K562 (cell line): ENCODE data around the gene C3orf52. TPM values are rescaled to one million over a fixed set of nuclear protein-coding genes. Genes with fewer than 3 reads are reported as not detected.

Experiments used
- ATAC-seq: fragments of 200-7000 bp; cut with Tn5 transposase; 3 replicates; pipeline ENCODE4 v1.9.1; 2020; ENCODE audit warnings: moderate library complexity
- BruUV-seq: library from RNA; stranded (reverse); fragments of 400-500 nt; replicated peaks from 2 replicates; lab custom pipeline; 2021; lab: Mats Ljungman, UMichigan
- CTCF ChIA-PET: fragments of 300-600 bp; formaldehyde crosslinking; extraction: SDS; loops from one replicate; lab custom pipeline; 2021; ENCODE audit warnings: low intra/inter-chr PET ratio; lab: Yijun Ruan, JAX
- POLR2A ChIA-PET: fragments of 300-600, 350-650 bp; sonication (Branson Sonifier 250); formaldehyde crosslinking; extraction: SDS; loops from one replicate; lab custom pipeline; 2021; ENCODE audit warnings: antibody characterized with exemption, inconsistent platforms; lab: Yijun Ruan, JAX
- DNase-seq, 4 experiments: peaks; one replicate each; pipeline versions ENCODE4 v3.0.0 to v3.0.0-alpha.2; 2011 to 2018; ENCODE audit warnings: low spot score in 3 of 4, mixed read lengths in 3 of 4; ENCODE audit errors: extremely low read depth in 1 of 4
- FAIRE-seq: peaks from 2 replicates; lab custom pipeline; 2011; peaks lifted over from hg19 to GRCh38; lab: Jason Lieb, UNC
- H2AFZ ChIP-seq: 2 replicates; pipeline ENCODE4 v1.6.0; 2011; ENCODE audit warnings: low read depth, low read length, control low read depth, inconsistent platforms
- H3K27ac ChIP-seq: fragments of 200-600 bp; 3 replicates; pipeline ENCODE4 v1.8.0; 2011; ENCODE audit warnings: low read depth, mild to moderate bottlenecking, control low read depth, inconsistent platforms, low read length, moderate library complexity, mixed read lengths; ENCODE audit errors: extremely low read depth
- H3K27me3 ChIP-seq, 2 experiments: fragments of 300-600 bp in 1 of 2; 2 replicates in 1 of 2; 3 replicates in 1 of 2; pipeline versions ENCODE4 v1.6.0 to v1.8.0; 2011; ENCODE audit warnings: inconsistent platforms in 2 of 2, low read length in 2 of 2, mild to moderate bottlenecking in 1 of 2, mixed read lengths in 1 of 2, moderate library complexity in 1 of 2; ENCODE audit not compliant: control insufficient read depth in 2 of 2, insufficient read depth in 2 of 2
- H3K36me3 ChIP-seq: fragments of 300-600 bp; 3 replicates; pipeline ENCODE4 v1.8.0; 2011; ENCODE audit warnings: mild to moderate bottlenecking, low read length, inconsistent platforms; ENCODE audit not compliant: control insufficient read depth, insufficient read depth
- H3K4me1 ChIP-seq, 2 experiments: fragments of 200-600 bp in 1 of 2; replicated peaks in 1 of 2; 2 replicates in 1 of 2; 3 replicates in 1 of 2; pipeline versions ENCODE4 v1.5.1 to v1.8.0; 2011; ENCODE audit warnings: inconsistent platforms in 2 of 2, low read length in 2 of 2, mild to moderate bottlenecking in 1 of 2, mixed read lengths in 1 of 2, moderate library complexity in 1 of 2; ENCODE audit not compliant: control insufficient read depth in 2 of 2, insufficient read depth in 2 of 2
- H3K4me2 ChIP-seq: 2 replicates; pipeline ENCODE4 v1.6.1; 2011; ENCODE audit warnings: low read length, control low read depth, inconsistent platforms, mixed read lengths; ENCODE audit not compliant: insufficient read depth
- H3K4me3 ChIP-seq: fragments of 200-600 bp; sonication (generic), shearing (Covaris generic); 2 replicates; pipeline ENCODE4 v1.5.1; 2016; ENCODE audit warnings: control low read depth, inconsistent platforms
- H3K79me2 ChIP-seq: fragments of 200-600 bp; 3 replicates; pipeline ENCODE4 v1.8.0; 2011; ENCODE audit warnings: low read length, inconsistent platforms; ENCODE audit not compliant: control insufficient read depth, insufficient read depth
- H3K9ac ChIP-seq, 2 experiments: 2 replicates each; pipeline versions ENCODE4 v1.6.0 to v1.6.1; 2011; ENCODE audit warnings: low read depth in 2 of 2, low read length in 2 of 2, control low read depth in 1 of 2, inconsistent platforms in 1 of 2, mild to moderate bottlenecking in 1 of 2, mixed read lengths in 1 of 2; ENCODE audit not compliant: insufficient read depth in 1 of 2
- H3K9me1 ChIP-seq: one replicate; pipeline ENCODE4 v1.6.0; 2011; ENCODE audit warnings: inconsistent platforms, mild to moderate bottlenecking, low read length, moderate library complexity; ENCODE audit not compliant: control insufficient read depth, insufficient read depth
- H3K9me3 ChIP-seq: replicated peaks from 2 replicates; pipeline ENCODE4 v1.5.1; 2011; ENCODE audit warnings: low read depth, low read length, inconsistent platforms; ENCODE audit not compliant: control insufficient read depth, insufficient read depth
- H4K20me1 ChIP-seq: replicated peaks from 2 replicates; pipeline ENCODE4 v1.6.1; 2011; ENCODE audit warnings: low read length, inconsistent platforms, mixed read lengths; ENCODE audit not compliant: control insufficient read depth, insufficient read depth
- CHCHD3 ChIP-seq: fragments of 250-450 bp; sonication (Bioruptor Pico); IDR thresholded peaks from 2 replicates; pipeline ENCODE4 v2.1.2; 2022; ENCODE audit warnings: mild to moderate bottlenecking
- CHD2 ChIP-seq: IDR thresholded peaks from 2 replicates; pipeline ENCODE4 v1.6.1; 2011; ENCODE audit warnings: low read depth, low read length
- HMBOX1 ChIP-seq: sonication (generic); IDR thresholded peaks from 2 replicates; pipeline ENCODE4 v1.6.1; 2016
- PHB ChIP-seq: fragments of 250-450 bp; sonication (Bioruptor Pico); IDR thresholded peaks from 2 replicates; pipeline ENCODE4 v1.5.0; 2021
- TSC22D4 ChIP-seq: fragments of 450-650 bp; IDR thresholded peaks from 2 replicates; pipeline ENCODE4 v1.6.1; 2016; ENCODE audit warnings: missing genetic modification characterization, missing biosample characterization, control low read depth
- USF2 ChIP-seq: sonication (generic); formaldehyde crosslinking; IDR thresholded peaks from 2 replicates; pipeline ENCODE4 v1.5.0; 2020; ENCODE audit warnings: missing genetic modification reagents
- ZKSCAN3 ChIP-seq: fragments of 250-450 bp; sonication (Bioruptor Pico); IDR thresholded peaks from 2 replicates; pipeline ENCODE4 v1.4.0; 2020
- WGBS: fragments of 100-300 bp; shearing (Covaris generic); methylation state at CpG from one replicate; pipeline ENCODE4 v1.1.6; 2016; ENCODE audit warnings: low coverage, mixed read lengths; ENCODE audit not compliant: insufficient coverage; ENCODE audit errors: missing lambda C conversion rate; 5-methylcytosine and 5-hydroxymethylcytosine counted together
- in situ Hi-C: fragments of 300-500 bp; cut with MboI; formaldehyde crosslinking; loops from 4 replicates; pipeline ENCODE4 v1.15.0; 2018; ENCODE audit warnings: inconsistent platforms, mixed read lengths
- intact Hi-C: fragments of 100-400 bp; cut with micrococcal nuclease; formaldehyde crosslinking; loops from 2 replicates; pipeline ENCODE4 v1.14.2; 2022
- polyA plus RNA-seq, 8 experiments: library from polyadenylated mRNA; depleted of rRNA in 4 of 8; stranded (reverse) in 5 of 8; unstranded in 3 of 8; fragments of >200 nt; fragmentation: Nextera tagmentation in 2 of 8; fragmentation: Illumina TruSeq in 1 of 8; extraction: Ambion mirVana in 2 of 8; extraction: Trizol in 1 of 8; gene quantifications; 2 replicates each; pipeline versions ENCODE4 v1.2.1 to v1.2.3, GENCODE V29; 2011 to 2014; ENCODE audit warnings: inconsistent platforms in 1 of 8, missing spikeins in 1 of 8
- total RNA-seq, 7 experiments: library from RNA; depleted of rRNA in 6 of 7; stranded (reverse); fragments of >200 nt in 6 of 7; fragmentation: Illumina TruSeq in 2 of 7; extraction: Trizol in 2 of 7; gene quantifications; 2 replicates each; pipeline versions ENCODE4 v1.2.1 to v1.2.3, GENCODE V29; 2011 to 2021; ENCODE audit warnings: low replicate concordance in 1 of 7

Gene C3orf52
- total and polyA plus RNA-seq, 9 of the 15 experiments (the other 6 are each of a cell fraction or from before 2014, with no cell fraction given), result 2.8 to 6.1 (median 3.8) TPM

- no TSS peak for BruUV-seq
- H2AFZ ChIP-seq, result no peak overlapping the region
- H3K36me3 ChIP-seq, result no peaks in the 10 kb centered on the region
- H3K4me1 ChIP-seq, result no peaks in the 10 kb centered on the region
- no peaks in the 10 kb centered on the region for H3K79me2 ChIP-seq
- CTCF ChIA-PET, result no interaction called here
- DNase-seq, result no peak
- no peaks in the 10 kb centered on the region for H3K9me3 ChIP-seq
- H3K27ac ChIP-seq, result no peak overlapping the region
- no peak for TF ChIP-seq USF2 (CRISPR knock-in tag)
- TF ChIP-seq CHCHD3 (CRISPR knock-in tag), result no peak
- TF ChIP-seq ZKSCAN3 (CRISPR knock-in tag), result no peak
- no peaks in the 10 kb centered on the region for H3K27me3 ChIP-seq
- H3K4me3 ChIP-seq, result no peak overlapping the region
- no peak overlapping the region for H3K9ac ChIP-seq
- no peaks in the 10 kb centered on the region for H3K9me1 ChIP-seq
- in situ Hi-C loops, result loop anchor here (25.0 kb wide), 1 partner anchor 389 kb away; no protein-coding TSS in a partner anchor
- no peak for ATAC-seq
- H3K4me2 ChIP-seq, result no peak overlapping the region
- intact Hi-C loops, result no loop called here
- WGBS, result 8% methylated on average over 2 of the region's 2 CpGs
- no peak for FAIRE-seq
- no peaks in the 10 kb centered on the region for H4K20me1 ChIP-seq
- POLR2A ChIA-PET, result no interaction called here
These were observed 37.4 kb downstream of the C3orf52 start for GRCh38 chr3:112123548-112123947.

GRCh38 chr3:112124907-112125607 lies 38.9 kb downstream of the C3orf52 start:
- H3K9ac ChIP-seq, result no peak overlapping the region
- POLR2A ChIA-PET, result interaction anchor here (0.6 to 1.2 kb wide), 2 partner anchors 21 to 428 kb away, joined by 3 to 4 read pairs; no protein-coding TSS in a partner anchor
- CTCF ChIA-PET, result no interaction called here
- no peaks in the 10 kb centered on the region for H3K36me3 ChIP-seq
- TF ChIP-seq CHD2, result no peak
- no peak for TF ChIP-seq PHB (CRISPR knock-in tag)
- TF ChIP-seq TSC22D4, result no peak
- TF ChIP-seq HMBOX1, result no peak
- no peak for TF ChIP-seq ZKSCAN3 (CRISPR knock-in tag)
- no peaks in the 10 kb centered on the region for H4K20me1 ChIP-seq
- no peak for DNase-seq
- intact Hi-C loops, result no loop called here
- BruUV-seq, result no TSS peak
- WGBS, result 6% methylated on average over 3 of the region's 5 CpGs
- H3K9me1 ChIP-seq, result no peaks in the 10 kb centered on the region
- no peak overlapping the region for H3K27ac ChIP-seq
- H3K4me1 ChIP-seq, result no peaks in the 10 kb centered on the region
- H3K9me3 ChIP-seq, result no peaks in the 10 kb centered on the region
- in situ Hi-C loops, result loop anchor here (25.0 kb wide), 1 partner anchor 387 kb away; no protein-coding TSS in a partner anchor
- no peak overlapping the region for H3K4me3 ChIP-seq
- H3K27me3 ChIP-seq, result no peaks in the 10 kb centered on the region
- no peaks in the 10 kb centered on the region for H3K79me2 ChIP-seq
- H3K4me2 ChIP-seq, result no peak overlapping the region
- FAIRE-seq, result no peak
- H2AFZ ChIP-seq, result no peak overlapping the region
- ATAC-seq, result no peak
